Fibroblast of skin of scalp (primary cell): ENCODE data around the gene PICK1.
"Not testable (repeated sequence)": the region's sequence is repeated elsewhere in the genome, so short reads cannot be mapped to it uniquely, and the experiment has no call there.

Experiments
- DNase-seq: peaks from one replicate; pipeline ENCODE4 v3.0.0-alpha.2; 2013

The PICK1 gene

DNA sequence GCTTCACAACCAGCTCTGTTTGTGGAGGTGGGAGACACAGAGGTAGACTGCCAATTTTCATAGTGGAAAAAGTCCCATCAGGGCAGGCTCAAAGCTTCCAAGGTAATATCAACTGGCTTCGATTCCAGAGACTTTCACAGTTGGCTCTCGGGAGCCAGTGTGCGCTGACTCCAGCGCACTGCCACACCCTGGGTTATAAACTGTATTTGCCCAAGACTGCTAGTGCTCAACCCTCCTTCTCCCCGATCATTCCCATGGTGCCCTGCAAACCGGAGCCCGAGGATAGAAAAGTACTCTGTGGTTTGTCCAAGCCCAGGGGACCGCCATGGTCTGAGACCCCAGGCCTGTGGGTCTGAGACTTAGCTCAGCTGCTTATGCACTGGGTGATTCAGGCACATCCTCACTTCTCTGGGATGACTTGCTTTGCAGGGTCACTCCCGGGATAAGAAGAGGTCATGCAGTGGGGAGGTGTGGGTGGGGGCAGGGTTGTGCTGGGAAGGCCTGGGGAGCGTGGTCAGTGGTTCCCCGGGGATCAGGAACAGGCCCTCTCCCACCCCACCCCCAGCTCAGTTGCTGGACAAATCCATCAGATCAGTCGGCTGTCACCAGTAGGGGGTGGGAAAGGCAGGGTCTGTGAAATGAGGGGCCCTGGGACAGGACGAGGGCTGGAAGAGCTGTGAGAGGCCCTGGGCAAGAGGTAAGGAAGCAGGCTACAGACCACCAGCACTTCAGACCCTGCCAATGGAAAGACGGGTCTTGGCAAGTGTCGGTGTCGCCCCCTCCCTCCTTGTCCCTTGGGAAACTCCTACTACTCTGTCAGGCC lies 26.7 kb upstream of the PICK1 start:
- DNase-seq: no peak

DNA sequence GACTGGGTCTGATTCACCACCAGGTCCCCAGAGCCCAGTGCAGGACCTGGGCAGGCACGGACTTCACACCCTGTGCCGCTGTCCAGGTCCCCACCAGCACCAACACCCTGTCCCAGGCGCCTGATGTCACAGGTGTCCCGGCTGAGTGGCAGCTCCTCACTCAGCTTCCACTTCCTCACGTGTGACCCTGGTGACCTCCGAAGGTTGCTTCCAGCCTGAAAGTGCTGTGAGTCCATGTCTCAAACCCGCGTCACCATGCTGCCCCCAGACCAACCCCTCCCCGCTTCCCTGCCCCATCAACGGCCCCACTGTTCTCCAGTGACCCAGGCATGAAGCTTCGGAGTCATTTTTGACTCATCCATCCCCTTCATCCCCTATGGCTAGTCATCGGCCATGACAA lies 25.7 kb upstream of the PICK1 start:
- no peak for DNase-seq

DNA sequence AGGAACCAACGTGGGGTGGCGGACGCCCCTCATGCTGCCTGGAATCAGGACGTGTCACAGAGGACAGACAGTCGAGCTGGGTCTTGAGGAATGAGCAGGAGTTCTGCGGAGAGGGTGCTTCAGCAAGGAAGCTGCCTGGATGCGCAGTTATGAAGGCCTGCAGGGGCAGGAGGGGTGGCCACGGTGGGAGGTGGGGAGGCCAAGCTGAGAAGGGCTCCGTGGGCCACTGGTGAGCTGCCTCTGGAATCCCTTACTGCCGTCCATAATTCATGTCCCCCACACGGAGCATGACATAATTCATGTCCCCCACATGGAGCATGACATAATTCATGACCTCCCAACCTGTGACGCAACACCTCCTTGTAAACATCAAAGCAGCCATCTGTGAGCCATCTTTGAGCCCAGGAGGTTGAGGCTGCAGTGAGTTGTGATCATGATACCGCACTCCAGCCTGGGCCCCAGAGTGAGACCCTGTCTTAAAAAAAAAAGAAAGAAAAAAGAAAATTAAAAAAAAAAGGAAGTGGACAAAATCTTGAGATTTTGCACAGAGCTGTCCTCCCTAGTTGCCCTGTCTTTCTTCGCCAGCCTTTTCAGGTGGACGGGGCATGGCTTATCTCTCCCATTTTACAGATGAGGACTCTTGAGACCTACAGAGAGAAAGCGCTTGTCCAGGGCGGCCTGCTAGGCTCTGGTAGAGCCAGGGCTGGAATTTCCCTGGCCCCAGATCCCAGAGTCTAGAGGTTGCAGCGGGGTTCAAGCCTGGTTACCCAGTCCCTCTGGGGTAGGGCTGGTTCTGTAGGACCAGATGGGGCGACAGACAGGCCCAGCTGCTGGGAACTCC lies 24.3 kb upstream of the PICK1 start:
- peak; percentile 67 for DNase-seq

DNA sequence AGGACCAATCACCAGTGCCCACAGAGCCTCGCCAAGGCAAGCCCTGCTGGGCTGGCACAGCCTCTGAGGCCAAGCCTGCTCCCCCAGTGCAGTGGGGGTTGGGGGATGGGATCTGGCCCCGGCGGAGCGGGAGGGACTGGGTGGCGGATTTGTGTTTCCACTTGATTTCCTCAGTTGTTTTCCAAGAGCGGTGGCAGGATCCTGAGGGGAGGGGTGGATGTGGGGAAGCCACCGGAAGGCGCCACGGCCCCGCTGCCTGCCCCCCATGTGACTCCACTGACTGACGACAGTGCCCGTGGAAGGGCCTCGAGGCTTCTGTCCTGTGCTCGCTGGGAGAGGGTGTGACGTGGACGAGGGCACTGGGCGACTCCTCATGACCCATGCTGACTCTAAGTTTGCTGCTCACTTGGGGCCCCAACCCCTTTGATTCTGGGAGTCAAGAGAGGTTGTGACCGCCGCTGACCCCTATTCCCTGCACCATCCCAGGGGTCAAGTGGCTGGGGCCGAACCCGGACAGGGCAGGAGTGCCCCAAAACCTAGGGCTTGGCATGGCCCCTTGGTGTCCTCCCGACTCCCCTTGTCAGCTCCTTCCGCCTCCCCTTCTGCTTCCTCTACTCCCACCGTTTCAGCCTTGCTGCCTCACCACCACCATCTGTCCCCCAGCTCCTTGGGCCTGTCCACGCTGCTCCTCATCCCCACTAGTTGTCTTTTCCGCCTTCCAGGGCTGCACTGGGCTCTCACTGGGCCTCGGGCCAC lies 23.5 kb upstream of the PICK1 start:
- no peak for DNase-seq

DNA sequence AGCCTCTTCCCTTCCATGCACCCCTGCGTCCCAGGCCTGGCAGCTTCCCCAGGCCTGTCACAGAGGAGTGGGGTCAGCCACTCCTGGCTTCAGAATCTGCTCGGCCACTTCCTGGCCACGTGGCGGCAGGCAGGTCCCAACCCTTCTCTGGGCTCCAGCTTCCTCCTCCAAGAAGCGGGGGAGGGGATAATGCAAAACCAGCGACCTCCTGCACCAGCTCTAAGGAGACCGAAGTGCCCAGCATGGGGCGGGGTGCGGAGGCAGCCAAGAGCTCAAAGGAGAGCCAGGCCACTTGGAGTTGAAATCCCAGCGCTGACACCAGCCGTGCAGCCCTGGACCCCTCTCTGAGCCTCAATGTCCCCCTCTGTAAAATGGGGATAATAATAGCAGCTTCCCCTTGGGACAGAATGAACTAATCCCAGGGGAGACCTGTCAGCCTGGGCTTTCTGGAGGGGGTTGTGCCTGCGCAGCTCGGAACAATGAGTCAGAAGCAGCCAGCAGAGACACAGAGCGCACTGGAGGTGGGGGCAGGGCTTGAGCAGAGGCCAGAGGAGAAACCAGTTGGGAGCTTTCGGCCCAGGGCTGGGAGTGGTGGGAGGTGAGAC lies 22.8 kb upstream of the PICK1 start:
- peak; percentile 92 for DNase-seq

DNA sequence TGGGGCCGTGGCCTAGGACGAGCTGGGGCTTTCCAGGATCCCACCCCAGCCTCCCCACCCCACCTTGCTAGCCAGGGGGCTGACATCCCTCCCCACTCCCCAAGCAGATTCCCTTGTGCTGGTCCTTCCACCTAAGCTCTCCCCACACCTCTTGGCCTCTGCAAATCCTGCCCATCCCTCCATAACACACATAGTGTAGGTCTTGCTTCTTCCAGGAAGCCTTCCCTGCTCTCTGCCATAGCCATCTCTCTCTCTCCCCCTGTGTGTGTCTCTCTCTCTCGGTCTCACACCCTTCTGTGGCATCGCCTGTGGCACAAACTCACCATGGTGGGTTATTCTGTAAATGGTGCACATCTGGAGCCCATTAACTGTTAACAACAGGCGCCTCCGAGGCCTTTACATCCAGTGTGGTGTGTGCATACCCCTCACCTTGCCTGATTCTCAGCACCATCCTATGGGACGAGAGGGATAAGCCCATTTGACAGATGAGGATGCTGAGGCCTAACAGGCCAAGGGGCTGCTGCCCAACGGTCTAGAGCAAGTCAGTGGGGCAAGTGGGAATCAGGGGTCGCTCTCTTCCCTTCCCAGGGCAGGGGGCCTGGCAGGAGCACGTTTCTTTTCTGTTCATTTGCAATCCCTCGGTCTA lies 22.2 kb upstream of the PICK1 start:
- DNase-seq: no peak

DNA sequence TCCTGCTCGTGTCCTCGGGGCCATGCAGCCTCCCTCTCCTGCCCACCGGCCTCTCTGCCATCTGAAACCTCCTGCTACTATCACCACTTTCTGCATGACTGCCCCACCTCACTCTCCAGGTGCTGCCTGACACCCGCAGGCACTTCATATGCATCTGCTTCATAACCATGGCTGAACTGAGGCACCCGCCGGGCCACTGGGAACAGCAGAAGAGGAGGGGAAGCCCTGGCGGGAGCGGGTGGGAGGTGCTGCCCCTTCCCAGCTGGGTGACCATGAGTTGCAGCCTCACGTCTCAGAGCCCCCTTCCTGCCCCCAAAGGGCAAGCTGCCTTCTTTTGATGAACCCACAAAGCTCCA lies 21.7 kb upstream of the PICK1 start:
- no peak for DNase-seq

DNA sequence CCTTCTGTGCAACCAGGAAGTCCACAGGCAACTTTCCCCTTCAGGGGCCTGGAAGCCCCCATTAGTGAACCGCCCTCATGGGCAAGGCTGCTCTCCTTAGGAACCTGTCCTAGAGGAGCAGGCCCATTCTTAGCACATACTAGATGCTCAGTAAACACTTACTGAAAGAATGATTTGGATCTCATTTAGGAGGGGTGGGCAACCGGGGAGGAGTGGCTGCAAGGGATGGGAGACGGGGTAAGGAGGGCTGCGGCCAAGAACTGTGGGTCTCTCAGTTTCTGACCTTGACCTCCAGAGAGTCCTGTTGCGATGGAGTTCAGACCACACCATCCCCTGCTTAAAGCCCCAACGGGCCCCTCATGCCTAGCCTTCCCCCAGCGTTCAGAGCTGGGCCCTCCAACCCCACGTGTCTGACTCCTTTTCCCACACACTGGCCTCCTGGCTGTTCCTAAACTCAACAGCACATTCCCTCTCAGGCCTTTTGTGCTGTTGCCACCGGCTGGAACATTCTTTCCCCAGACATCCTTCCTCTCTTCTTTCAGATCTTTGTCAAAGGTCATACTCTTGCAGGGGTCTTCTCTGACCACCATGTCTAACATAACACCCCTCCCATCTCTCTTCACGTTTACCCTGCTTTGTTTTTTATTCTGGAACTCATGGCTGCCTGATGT lies 20.7 kb upstream of the PICK1 start:
- no peak for DNase-seq

DNA sequence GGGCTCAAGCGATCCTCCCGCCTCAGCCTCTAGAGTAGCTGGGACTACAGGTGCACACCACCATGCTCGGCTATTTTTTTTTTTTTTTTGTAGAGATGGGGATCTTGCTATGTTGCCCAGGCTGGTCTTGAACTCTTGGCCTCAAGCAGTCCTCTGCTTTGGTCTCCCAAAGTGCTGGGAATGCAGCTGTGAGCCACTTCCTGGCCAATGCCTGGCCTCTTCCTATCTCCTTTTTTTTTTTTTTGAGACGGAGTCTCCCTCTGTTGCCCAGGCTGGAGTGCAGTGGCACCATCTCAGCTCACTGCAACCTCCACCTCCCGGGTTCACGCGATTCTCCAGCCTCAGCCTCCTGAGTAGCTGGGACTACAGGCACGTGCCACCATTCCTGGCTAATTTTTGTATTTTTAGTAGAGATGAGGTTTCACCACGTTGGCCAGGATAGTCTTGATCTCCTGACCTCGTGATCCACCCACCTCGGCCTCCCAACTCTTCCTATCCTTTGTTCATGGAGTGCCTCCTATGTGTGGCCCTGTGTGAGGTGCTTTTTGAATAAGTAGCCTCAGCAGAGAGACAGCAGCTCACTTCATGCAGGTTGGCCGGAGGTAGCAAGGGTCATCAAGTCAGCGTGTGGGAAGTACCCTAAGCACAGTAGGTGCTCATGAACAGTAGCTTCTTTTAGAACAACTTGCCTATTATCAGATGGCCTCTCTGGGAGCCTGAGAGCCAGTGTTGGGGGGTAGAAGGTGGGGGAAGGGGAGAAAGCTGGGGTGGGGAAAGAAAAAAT lies 19.6 kb upstream of the PICK1 start:
- not testable (repeated sequence) for DNase-seq

DNA sequence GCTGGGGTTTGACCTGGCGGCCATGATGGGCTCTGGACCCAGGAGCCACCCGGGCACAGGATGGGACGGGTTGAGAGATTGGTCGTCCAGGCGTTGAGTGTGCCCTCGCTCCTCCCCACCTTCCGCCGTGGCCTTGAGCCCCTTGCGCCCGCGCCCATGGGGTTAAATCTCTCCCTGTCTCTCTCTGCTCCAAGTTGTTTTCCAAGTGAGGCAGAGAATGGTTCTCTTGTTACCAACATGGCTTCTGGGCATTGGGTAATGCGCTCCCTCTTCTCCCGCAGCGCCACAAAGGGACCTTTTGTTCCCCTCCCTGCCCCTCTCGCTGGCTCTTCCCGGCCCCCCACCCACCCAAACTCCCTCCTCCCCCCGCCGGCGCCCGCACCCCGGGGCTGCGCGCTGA lies 18.8 kb upstream of the PICK1 start:
- no peak for DNase-seq

DNA sequence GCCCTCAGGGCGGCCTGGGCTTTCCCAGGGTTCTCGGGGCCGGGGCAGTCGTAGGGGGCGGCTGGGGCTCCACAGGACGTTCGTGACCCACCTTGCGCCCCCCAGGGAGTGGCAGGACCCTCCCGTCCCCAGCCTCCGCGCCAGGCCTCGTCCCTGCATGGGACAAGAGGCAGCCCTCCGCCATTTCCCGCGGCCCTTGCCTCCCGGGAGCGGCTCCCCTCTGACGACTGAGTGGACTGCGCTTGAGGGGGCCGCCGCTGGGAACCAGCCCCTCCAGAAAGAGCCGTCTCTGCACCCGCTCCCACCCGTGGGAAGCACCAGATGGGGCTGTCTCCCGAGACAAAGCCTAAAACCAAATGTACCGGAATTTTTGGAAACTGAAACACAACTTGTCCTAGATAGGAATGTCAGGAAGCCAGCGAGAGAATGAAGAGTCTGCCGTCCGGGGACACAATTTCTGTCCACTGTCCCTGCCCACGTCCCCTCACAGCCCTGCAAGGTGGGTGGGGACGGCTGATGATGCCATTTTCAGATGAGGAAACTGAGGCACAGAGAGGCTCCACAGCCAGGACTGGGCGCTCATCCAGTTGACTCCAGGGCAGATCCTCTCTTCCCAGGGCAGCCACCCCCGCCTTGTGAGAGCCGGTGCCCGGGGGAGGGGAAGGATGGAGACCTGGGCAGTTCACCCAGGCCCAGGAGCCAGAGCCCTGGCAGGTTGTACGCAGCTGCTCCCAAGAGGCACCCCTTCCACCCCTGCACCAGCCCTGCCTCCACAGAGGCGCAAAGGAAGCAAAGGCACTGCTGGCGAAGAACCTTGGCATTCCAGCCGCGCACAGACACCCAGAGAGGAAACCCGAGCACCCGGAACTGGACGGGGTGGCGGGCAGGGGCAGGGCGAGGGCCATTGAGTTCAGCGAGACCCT lies 18.1 kb upstream of the PICK1 start:
- DNase-seq: no peak

DNA sequence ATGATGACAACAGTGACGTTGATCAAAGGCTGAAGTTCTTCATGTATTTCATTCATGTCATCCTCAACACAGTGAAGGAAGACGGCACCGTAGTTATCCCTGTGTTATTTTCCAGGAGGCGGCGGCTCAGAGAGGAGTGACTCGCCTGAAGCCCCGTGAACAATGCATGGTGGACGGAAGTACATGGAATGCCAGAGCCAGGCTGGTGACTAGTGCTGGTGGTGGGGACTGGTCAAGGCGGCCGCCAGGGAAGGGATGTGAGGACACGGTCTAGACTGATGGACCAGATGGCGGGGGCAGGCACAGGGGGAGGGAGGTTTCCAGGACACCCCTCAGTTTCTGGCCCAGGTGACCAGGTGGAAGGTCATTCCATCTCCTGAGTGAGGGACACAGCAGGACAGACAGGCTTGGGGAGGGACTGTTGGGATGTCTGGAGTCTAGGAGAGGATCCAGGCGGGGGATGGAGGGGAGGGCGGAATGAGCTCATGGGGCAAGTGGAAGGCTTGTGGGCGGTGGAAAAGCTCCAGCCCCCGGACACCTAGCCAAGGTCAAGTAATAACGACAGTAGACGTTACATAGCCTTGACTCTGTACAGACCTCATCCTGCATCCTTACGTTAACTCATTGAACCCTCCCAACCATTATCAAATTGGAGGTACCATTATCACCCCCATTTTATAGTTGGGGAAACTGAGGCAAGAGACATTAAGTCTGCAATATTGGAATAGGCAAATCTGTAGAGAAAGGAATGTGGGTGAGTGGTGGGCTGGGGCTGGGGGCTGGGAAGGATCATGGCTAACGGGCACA lies 16.0 kb upstream of the PICK1 start:
- DNase-seq: no peak

DNA sequence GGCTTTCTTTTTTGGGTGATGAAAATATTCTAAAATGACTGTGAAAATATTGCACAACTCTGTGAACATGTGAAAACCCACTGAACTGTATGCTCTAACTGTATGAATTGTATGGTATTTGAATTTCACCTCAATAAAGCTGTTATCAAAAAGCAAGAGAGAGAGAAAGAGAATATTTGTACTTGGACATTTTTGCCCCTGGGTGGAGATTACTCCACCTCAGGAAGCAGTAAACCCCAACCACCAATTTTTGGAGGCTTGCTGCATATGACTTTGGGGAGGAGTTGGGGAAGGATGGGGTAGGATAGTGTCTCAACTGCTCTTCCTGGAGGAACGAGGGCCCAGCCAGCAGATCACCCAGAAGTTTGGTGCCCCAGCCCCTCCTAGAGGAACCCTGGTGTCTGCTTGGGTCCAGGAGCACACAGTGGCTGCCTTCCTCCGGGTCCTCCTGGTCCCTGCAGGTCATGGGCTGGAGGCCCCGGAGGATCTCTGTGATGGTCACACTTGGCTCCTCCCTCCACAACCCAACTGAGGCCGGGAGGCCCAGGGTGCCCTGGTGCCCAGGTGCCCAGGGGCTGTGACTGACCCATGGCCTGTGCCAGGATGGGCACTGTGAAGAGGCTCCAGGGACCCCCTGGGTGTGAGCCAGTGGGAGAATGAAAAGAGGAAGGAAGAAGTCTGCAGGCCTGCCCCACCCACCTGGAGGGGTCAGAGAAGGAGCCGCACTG lies 15.3 kb upstream of the PICK1 start:
- no peak for DNase-seq

DNA sequence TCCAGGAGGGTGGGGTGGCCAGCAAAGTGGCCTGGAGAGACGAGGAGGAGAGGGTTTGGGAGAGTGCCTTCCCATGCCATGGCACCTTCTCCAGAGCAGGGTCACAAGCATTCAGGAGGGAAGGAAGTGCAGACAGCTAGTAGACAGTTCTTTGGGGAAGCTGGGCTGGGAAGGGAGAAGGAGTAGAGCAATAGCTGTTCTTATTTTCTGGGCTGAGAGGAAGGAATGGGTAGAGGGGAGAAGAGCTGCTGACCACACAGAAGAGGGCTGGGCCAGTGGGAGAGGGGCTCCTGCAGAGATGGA lies 14.8 kb upstream of the PICK1 start:
- DNase-seq: no peak

DNA sequence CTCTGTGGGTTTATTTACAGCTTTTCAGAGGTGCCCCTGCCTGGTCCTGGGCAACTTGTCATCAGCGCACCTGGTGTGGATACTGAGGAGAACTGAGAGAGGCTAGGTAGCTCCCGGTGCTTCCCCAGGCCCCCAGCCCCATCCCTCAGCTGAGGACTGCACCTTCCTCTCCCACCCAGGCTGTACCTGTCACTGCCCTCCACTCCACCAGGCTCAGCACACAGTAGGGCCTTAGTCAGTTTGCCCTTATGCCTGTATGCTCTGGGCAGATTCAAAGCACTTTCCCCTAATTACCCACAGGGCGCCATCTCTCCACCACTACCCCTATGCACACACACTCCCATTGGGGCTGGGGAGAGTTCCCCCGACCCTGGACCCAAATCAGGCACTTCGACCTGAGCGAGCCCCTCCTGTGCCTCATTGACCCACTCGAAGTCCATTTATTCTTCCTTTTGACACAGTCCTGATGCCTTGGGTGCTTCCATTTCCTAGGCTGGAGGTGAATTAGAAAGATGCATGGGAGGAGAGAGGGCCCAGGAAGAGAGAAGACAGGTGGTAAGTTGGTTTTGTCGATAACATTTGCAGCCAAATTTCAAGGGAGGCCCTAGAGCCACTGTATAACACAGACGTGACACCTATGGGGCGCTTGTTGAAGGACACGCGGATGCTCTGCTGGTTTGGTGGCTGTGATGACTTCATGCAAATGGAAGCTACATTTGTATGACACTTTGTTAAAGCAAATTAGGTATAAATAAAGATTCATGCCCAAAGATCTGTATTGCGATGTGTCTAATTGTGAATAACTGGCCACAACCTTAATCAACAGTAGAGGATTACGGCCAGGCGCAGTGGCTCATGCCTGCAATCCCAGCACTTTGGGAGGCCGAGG lies 13.8 kb upstream of the PICK1 start:
- DNase-seq: no peak

DNA sequence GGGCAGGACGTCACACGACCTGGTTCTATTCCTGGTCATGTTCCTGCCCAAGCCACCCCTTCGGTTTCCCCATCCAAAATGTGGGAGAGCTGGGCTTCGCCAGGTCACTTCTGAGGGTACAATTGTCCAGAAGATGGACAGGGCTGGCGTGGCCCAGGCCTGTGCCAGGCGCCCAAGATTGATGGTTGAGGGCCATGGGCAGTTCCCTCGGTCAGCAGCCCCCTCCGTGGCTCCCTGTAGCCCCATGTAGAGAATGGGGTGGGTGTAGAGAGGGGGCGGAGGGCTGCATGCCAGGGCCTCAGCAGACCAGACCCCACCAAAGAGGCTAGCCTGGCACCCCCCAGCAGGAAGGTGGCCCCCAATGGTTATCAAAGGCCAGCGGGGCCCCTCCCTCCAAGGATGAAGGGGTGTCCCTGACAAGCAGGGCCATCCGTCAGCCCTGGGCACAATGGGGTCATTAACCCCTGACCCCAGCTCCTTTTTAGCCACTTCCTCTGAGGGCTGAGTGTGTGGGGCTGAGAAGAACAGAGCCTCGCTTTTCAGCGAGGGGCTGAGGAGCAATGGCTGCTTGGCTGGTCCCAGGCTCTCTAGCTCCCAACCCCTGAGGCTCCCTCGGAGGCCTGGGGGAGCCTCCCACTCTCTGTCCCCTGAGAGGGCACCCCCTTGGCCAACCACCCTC lies 11.0 kb upstream of the PICK1 start:
- DNase-seq: no peak
